GM12872 (cell line): ENCODE data around the gene PSMC4.
A peak's percentile ranks its signal among the peaks of the same experiment; 100 is the strongest.

ENCODE experiments used
- CTCF ChIP-seq: IDR thresholded peaks from 3 replicates; pipeline ENCODE4 v1.5.1; 2011; ENCODE audit warnings: low read depth, mild to moderate bottlenecking, low read length, moderate library complexity; ENCODE audit not compliant: insufficient read depth

PSMC4 gene

GRCh38 chr19:39970675-39971379 lies at the start of gene PSMC4:
TSS of gene PSMC4 (plus strand) at chr19:39971165. CDS start at chr19:39971203, 38 bp downstream.
- peak; percentile 93 for TF ChIP-seq CTCF

GRCh38 chr19:39923862-39924261 lies 47.1 kb upstream of the PSMC4 start:
- no peak for TF ChIP-seq CTCF

GRCh38 chr19:39924389-39924788 lies 46.6 kb upstream of the PSMC4 start:
- TF ChIP-seq CTCF = no peak

GRCh38 chr19:39924952-39925351 lies 46.0 kb upstream of the PSMC4 start:
- TF ChIP-seq CTCF = no peak

GRCh38 chr19:39926170-39926760 lies 44.7 kb upstream of the PSMC4 start:
- TF ChIP-seq CTCF = no peak

- TF ChIP-seq CTCF = no peak
Measured at GRCh38 chr19:39927076-39927475, 43.9 kb upstream of the PSMC4 start.

GRCh38 chr19:39927524-39928356 lies 43.2 kb upstream of the PSMC4 start:
- TF ChIP-seq CTCF = no peak
